GM13977 (cell line): Measurements from ENCODE around the gene ETNK1.

Experiments
- DNase-seq: peaks from one replicate; pipeline ENCODE4 v3.0.0; 2012; ENCODE audit warnings: low spot score
- in situ Hi-C: fragments of 300-500 bp; cut with MboI; formaldehyde crosslinking; loops from one replicate; pipeline ENCODE4 v1.12.0; 2022; ENCODE audit warnings: low sequenced_read_pairs, low pct_unique_long_range_greater_than_20kb, mixed read lengths, inconsistent platforms; ENCODE audit not compliant: unreplicated experiment
- TF ChIP-seq, protein P1 (sequence below): IDR thresholded peaks from 2 replicates; pipeline ENCODE4 v1.5.1; 2012; ENCODE audit warnings: mild to moderate bottlenecking, control low read depth; ENCODE audit not compliant: insufficient read depth; ENCODE audit errors: extremely low read depth, missing control alignments

Gene ETNK1

DNA sequence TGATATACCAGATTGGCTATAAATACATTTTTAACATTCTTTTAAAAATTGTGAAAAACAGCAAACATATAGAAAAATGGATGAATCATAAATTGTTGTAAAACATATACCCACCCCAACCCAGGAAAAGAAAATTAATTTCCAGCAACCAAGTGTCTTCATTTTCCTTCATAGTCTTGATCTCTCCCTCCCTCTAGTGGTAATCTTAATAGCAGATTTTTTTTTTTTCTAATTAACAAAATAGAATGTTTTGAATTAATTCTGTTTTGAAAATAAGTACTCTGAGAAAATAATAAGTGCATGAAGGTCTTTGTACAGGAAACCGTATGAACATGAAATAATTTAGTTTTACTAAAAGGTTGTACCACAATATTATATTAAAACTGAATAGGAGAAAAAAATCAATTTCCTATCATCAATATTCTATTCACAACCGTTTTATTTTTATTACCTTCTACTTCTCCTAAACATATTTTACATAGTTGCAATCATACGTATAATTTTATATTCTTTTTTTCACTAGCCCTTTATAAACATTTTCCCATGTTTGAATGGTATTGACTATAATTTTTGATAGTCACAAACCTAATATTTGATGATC, 7.0 kb downstream of the ETNK1 start:
- DNase-seq, result peak; percentile 11
- in situ Hi-C loops, result no loop called here
- TF ChIP-seq, protein P1, sequence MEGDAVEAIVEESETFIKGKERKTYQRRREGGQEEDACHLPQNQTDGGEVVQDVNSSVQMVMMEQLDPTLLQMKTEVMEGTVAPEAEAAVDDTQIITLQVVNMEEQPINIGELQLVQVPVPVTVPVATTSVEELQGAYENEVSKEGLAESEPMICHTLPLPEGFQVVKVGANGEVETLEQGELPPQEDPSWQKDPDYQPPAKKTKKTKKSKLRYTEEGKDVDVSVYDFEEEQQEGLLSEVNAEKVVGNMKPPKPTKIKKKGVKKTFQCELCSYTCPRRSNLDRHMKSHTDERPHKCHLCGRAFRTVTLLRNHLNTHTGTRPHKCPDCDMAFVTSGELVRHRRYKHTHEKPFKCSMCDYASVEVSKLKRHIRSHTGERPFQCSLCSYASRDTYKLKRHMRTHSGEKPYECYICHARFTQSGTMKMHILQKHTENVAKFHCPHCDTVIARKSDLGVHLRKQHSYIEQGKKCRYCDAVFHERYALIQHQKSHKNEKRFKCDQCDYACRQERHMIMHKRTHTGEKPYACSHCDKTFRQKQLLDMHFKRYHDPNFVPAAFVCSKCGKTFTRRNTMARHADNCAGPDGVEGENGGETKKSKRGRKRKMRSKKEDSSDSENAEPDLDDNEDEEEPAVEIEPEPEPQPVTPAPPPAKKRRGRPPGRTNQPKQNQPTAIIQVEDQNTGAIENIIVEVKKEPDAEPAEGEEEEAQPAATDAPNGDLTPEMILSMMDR, result peak; percentile 41

GRCh38 chr12:22634883-22635282, 9.9 kb downstream of the ETNK1 start:
- TF ChIP-seq, protein P1, result no peak
- DNase-seq, result no peak
- in situ Hi-C loops, result no loop called here

DNA sequence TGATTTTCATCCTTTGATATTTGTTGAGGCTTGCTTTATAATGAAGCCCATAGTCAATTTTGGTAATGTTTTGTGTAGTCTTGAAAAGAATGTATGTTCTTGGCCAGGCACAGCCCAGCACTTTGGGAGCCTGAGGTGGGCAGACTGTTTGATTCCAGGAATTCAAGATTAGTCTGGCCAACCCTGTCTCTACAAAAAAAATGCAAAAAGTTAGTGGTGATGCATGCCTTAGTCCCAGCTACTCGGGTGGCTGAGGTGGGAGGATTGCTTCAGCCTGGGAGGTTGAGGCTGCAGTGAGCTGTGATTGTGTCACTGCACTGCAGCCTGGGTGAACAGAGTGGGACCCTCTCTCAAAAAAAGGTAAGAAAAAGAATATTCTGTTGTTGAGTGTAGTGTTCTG, 10.8 kb downstream of the ETNK1 start:
- DNase-seq, result no peak
- in situ Hi-C loops, result no loop called here
- TF ChIP-seq, protein P1, result no peak

GRCh38 chr12:22640851-22641250, 15.9 kb downstream of the ETNK1 start:
- in situ Hi-C loops, result no loop called here
- DNase-seq, result no peak

DNA sequence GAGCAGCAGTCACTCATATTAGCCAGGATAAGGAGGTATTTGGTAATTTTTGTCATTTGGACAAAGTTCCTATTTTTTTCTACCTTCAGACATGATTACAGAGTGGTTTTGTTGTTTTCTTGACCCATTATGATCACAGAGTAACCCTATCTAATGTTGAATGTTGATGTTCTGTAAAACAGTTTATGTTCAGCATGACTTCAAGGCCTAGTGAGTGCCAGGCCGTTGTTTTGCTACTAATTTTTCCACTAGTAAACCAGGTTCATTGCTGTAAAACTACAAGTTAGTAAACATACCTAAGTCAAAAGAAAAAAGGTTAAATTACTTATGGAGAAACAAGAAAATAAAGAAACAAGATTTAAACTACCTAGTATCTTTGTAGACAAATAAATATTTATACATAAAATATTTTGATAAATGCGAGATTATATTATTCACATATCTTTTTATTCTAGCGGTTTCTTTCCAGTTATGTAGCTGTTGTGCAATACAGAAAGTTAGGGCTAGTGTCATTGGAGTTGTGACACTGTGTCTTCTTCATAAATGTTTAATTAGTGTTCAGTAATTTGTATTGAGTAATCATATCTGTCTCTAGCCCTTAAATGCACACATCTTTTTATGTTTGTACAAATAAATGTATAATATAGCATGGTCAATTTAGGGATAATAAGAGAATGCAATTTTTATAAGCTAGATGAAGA, 16.5 kb downstream of the ETNK1 start:
- DNase-seq, result no peak
- in situ Hi-C loops, result no loop called here
- TF ChIP-seq, protein P1, result no peak

More at GRCh38 chr12:22640851-22641250, 15.9 kb downstream of the ETNK1 start:
- TF ChIP-seq, protein P1, result no peak

DNA sequence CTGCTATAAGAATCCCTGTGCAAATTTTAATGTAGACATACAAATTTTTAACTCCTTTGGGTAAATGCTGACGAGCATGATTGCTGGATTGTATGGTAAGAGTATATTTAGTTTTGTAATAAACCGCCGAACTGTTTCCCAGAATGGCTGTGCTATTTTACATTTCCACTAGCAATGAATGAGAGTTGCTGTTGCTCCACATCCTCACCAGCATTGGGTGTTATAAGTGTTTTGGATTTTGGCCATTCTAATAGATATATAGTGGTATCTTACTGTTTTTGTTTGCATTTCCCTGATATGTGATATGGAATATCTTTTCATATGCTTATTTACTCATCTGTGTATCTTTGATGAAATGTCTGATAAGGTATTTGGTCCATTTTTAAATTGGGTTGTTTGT, 23.7 kb downstream of the ETNK1 start:
- no peak for DNase-seq
- TF ChIP-seq, protein P1, result no peak
- in situ Hi-C loops, result no loop called here

DNA sequence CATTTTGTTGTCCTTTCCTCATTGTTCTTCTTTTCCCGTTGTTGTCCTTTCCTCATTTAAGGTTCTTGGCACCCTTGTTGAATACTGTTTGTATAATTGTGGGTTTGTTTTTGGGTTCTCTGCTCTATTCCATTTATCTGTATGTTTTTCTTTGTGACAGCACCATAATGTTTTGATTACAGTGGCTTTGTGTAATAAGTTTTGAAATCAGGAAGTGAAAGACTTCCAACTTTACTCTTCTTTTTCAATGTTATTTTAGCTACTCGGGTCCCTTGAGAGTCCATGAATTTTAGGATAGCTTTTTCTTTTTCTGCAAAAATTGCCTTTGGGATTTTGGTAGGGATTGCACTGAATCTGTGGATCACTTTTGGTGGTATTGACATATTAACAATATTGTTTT, 28.1 kb downstream of the ETNK1 start:
- TF ChIP-seq, protein P1, result no peak
- in situ Hi-C loops, result no loop called here
- DNase-seq, result no peak
